CD8-positive, alpha-beta memory T cell (primary cell): Measurements from ENCODE around the gene POLR1A. TPM values are rescaled to one million over a fixed set of nuclear protein-coding genes. Genes with fewer than 3 reads are reported as not detected.

Experiments used
- CTCF ChIA-PET: fragments of 350-600 bp; sonication (Branson Sonifier 250); formaldehyde crosslinking; loops from one replicate; lab custom pipeline; 2021; ENCODE audit warnings: antibody characterized with exemption; lab: Charles Lee
- POLR2A ChIA-PET: fragments of 350-600 bp; sonication (Branson Sonifier 250); formaldehyde crosslinking; loops from one replicate; lab custom pipeline; 2021; ENCODE audit warnings: antibody characterized with exemption; lab: Charles Lee
- DNase-seq, 5 donors: peaks; one replicate each; pipeline versions ENCODE4 v3.0.0 to v3.0.0-alpha.2; 2020 to 2022; ENCODE audit warnings: mixed read lengths in 1 of 5
- H3K27ac ChIP-seq: one replicate; pipeline ENCODE4 v1.7.0; 2013; ENCODE audit warnings: low read depth, mild to moderate bottlenecking, low read length, moderate library complexity
- H3K27me3 ChIP-seq: 2 replicates; pipeline ENCODE4 v1.7.0; 2013; ENCODE audit warnings: low read length, mild to moderate bottlenecking; ENCODE audit not compliant: insufficient read depth, poor library complexity, severe bottlenecking
- H3K36me3 ChIP-seq: 2 replicates; pipeline ENCODE4 v1.7.0; 2013; ENCODE audit warnings: mild to moderate bottlenecking, low read length, moderate library complexity; ENCODE audit not compliant: insufficient read depth
- H3K4me1 ChIP-seq: 2 replicates; pipeline ENCODE4 v1.7.0; 2013; ENCODE audit warnings: mild to moderate bottlenecking, low read length, moderate library complexity; ENCODE audit not compliant: insufficient read depth
- H3K4me3 ChIP-seq: 2 replicates; pipeline ENCODE4 v1.7.0; 2013; ENCODE audit warnings: mild to moderate bottlenecking, low read length
- H3K9me3 ChIP-seq: 2 replicates; pipeline ENCODE4 v1.7.0; 2013; ENCODE audit warnings: mild to moderate bottlenecking, low read length
- H3K27ac Mint-ChIP-seq, 8 donors: one replicate each; pipeline ENCODE4 v1.8.0; 2020 to 2021; ENCODE audit warnings: mixed read lengths in 8 of 8, mild to moderate bottlenecking in 6 of 8, inconsistent platforms in 3 of 8, moderate library complexity in 3 of 8
- H3K27me3 Mint-ChIP-seq, 2 donors: one replicate each; pipeline ENCODE4 v1.8.0; 2020 to 2021; ENCODE audit warnings: mixed read lengths in 2 of 2, mild to moderate bottlenecking in 1 of 2, moderate library complexity in 1 of 2
- H3K36me3 Mint-ChIP-seq, 3 donors: one replicate each; pipeline ENCODE4 v1.8.0; 2020 to 2021; ENCODE audit warnings: mixed read lengths in 3 of 3, inconsistent platforms in 1 of 3, mild to moderate bottlenecking in 1 of 3
- H3K4me1 Mint-ChIP-seq, 3 donors: one replicate each; pipeline ENCODE4 v1.8.0; 2020 to 2021; ENCODE audit warnings: mixed read lengths in 3 of 3, inconsistent platforms in 1 of 3, mild to moderate bottlenecking in 1 of 3
- H3K4me3 Mint-ChIP-seq, 7 donors: one replicate each; pipeline ENCODE4 v1.8.0; 2020 to 2021; ENCODE audit warnings: mixed read lengths in 7 of 7, mild to moderate bottlenecking in 6 of 7, moderate library complexity in 4 of 7, inconsistent platforms in 2 of 7
- H3K9me3 Mint-ChIP-seq, 5 donors: one replicate each; pipeline ENCODE4 v1.8.0; 2020 to 2022; ENCODE audit warnings: mixed read lengths in 5 of 5, mild to moderate bottlenecking in 3 of 5, moderate library complexity in 2 of 5, inconsistent platforms in 1 of 5
- polyA plus RNA-seq: library from polyadenylated mRNA; unstranded; fragments of 300-500 nt; fragmentation: Illumina TruSeq; gene quantifications from one replicate; pipeline ENCODE4 v1.2.3, GENCODE V29; 2021
- total RNA-seq, 2 experiments: library from RNA; stranded (reverse); gene quantifications; one replicate each; pipeline ENCODE4 v1.2.3, GENCODE V29; 2021

POLR1A gene
- total and polyA plus RNA-seq, 3 experiments from 2014 or later: 4.8 to 63.3 (median 60.3) TPM

GRCh38 chr2:86031151-86031550 is 74.5 kb downstream of the POLR1A start:
- Histone ChIP-seq H3K27me3 (no peaks in the 10 kb centered on the region), H3K4me3 (no peak overlapping the region), H3K27ac (no peak overlapping the region), H3K9me3 (no peaks in the 10 kb centered on the region), H3K36me3 (peaks cover 39% of the 10 kb centered on the region), H3K4me1 (peaks cover 35% of the 10 kb centered on the region)
- Mint-ChIP-seq H3K27me3 (no peaks in the 10 kb centered on the region), H3K9me3 (no peaks in the 10 kb centered on the region), H3K27ac (peak overlapping the region in 4 of 8 donors; percentile 32 to 95 (median 72)), H3K36me3 (peaks cover 9 to 77% (median 20%) of the 10 kb centered on the region in 3 donors), H3K4me3 (peak overlapping the region in 1 of 7 donors; percentile 56), H3K4me1 (peaks cover 26 to 29% (median 29%) of the 10 kb centered on the region in 3 donors)
- CTCF ChIA-PET: no interaction called here
- DNase-seq: no peak
- POLR2A ChIA-PET: no interaction called here

- no peak overlapping the region for H3K4me3 ChIP-seq
- DNase-seq: no peak
- ChIA-PET POLR2A (interaction anchor here (0.6 kb wide), 2 partner anchors 12 to 202 kb away, joined by 3 read pairs; no protein-coding TSS in a partner anchor), CTCF (interaction anchor here (0.8 to 1.3 kb wide), 3 partner anchors 12 to 203 kb away, joined by 3 to 6 read pairs (median 3); no protein-coding TSS in a partner anchor)
- H3K4me1 Mint-ChIP-seq: peaks cover 15 to 17% (median 16%) of the 10 kb centered on the region in 3 donors
- no peak overlapping the region for H3K4me3 Mint-ChIP-seq
- H3K36me3 Mint-ChIP-seq: peaks cover 9 to 90% (median 20%) of the 10 kb centered on the region in 3 donors
- H3K27ac Mint-ChIP-seq: peak overlapping the region in 2 of 8 donors; percentile 56 to 76
- no peaks in the 10 kb centered on the region for H3K9me3 Mint-ChIP-seq
- no peak overlapping the region for H3K27ac ChIP-seq
- H3K36me3 ChIP-seq: peaks cover 39% of the 10 kb centered on the region
- no peaks in the 10 kb centered on the region for H3K9me3 ChIP-seq
- H3K27me3 Mint-ChIP-seq: no peaks in the 10 kb centered on the region
- peaks cover 22% of the 10 kb centered on the region for H3K4me1 ChIP-seq
- H3K27me3 ChIP-seq: no peaks in the 10 kb centered on the region
Observed at GRCh38 chr2:86029873-86030272, 75.8 kb downstream of the POLR1A start.

DNA sequence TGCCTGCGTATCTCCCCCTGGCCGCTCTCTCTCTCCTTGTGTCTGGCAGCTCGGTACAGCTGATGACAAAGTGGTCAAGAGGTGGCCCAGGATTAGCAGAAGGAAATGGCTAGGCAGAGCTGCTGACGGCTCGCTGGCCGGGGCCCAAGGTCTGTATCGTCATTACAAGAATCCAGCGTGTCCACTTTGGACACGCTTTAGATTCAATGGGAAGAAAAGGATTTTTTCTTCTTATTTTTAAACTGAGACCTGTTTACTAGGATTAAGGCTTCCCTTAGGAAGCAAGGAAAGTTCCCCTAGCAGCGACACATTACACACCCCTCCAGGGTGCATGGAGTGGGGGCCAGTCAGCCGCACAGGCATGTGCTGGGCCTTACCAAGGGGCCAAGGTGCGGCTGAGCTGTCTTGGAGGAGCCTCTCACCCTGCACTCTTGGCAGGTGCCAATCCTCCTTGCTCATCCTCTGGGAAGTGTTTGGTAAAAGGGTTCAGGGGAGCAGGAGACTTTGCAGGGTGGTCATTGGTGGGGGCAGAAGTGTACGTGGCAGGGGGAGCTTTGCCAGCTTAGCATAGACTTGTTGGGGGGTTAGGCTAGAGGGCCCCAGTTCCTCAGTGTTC is 76.8 kb downstream of the POLR1A start:
- POLR2A ChIA-PET: no interaction called here
- peak overlapping the region in 3 of 8 donors; percentile 47 to 68 (median 63) for H3K27ac Mint-ChIP-seq
- CTCF ChIA-PET: interaction anchor here (1.3 kb wide), 1 partner anchor 51 kb away, joined by 3 read pairs; no protein-coding TSS in a partner anchor

DNA sequence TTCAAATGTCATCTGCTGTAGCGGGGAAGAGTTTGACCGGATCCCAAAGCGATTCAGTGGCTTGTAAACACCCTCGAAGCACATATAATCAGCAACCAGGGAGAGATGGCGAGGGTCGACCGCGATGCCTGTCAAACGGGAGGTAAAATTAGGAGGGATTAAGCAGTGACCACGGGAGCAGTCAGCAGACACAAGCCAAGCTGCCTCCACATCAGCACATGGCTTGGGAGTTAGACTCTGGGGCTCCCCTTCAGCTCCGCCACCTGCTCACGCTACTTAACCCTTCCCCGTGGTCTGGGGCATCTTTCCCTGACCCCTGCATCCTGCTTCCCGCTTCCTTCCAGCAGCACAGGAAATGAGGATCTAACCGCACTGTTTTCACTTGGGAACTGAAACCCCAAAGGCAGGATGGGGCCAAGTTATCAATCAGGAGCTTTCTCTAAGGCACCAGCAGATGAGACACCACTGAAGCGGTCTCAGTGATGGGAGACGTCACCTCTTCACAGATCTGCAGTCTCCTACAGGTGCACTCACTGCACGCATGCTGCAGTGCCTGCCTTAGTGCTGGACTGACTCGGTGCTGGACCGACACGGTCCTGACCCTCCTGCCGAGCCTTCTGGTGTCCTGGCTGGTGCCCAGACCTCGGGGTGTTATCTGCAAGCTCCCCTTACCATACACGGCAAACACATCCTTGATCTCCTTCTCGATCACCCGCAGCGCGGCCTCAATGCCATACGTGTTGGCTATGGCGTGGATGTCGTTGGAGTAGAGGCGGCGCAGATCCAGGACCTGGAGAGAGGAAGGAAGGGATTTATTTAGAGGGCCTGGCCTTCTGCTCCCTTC is 77.5 kb downstream of the POLR1A start:
- no peak for DNase-seq
- Mint-ChIP-seq H3K27me3 (no peaks in the 10 kb centered on the region), H3K27ac (peak overlapping the region in 2 of 8 donors; percentile 14 to 85), H3K4me1 (peaks cover 4 to 9% (median 4%) of the 10 kb centered on the region in 3 donors), H3K9me3 (no peaks in the 10 kb centered on the region), H3K36me3 (peaks cover 9 to 83% (median 20%) of the 10 kb centered on the region in 3 donors), H3K4me3 (no peak overlapping the region)
- Histone ChIP-seq H3K36me3 (peaks cover 39% of the 10 kb centered on the region), H3K27me3 (no peaks in the 10 kb centered on the region), H3K9me3 (no peaks in the 10 kb centered on the region), H3K4me1 (peaks cover 5% of the 10 kb centered on the region), H3K4me3 (no peak overlapping the region), H3K27ac (no peak overlapping the region)
- POLR2A ChIA-PET: no interaction called here
- CTCF ChIA-PET: interaction anchor here (1.1 kb wide), 1 partner anchor 214 kb away, joined by 3 read pairs; no protein-coding TSS in a partner anchor

More for the DNA sequence above, 76.8 kb downstream of the POLR1A start:
- peaks cover 9 to 88% (median 20%) of the 10 kb centered on the region in 3 donors for H3K36me3 Mint-ChIP-seq
- no peaks in the 10 kb centered on the region for H3K27me3 ChIP-seq
- no peak overlapping the region for H3K4me3 Mint-ChIP-seq
- no peak overlapping the region for H3K4me3 ChIP-seq
- peaks cover 5 to 11% (median 6%) of the 10 kb centered on the region in 3 donors for H3K4me1 Mint-ChIP-seq
- H3K27ac ChIP-seq: no peak overlapping the region
- H3K9me3 Mint-ChIP-seq: no peaks in the 10 kb centered on the region
- no peak for DNase-seq
- no peaks in the 10 kb centered on the region for H3K9me3 ChIP-seq
- no peaks in the 10 kb centered on the region for H3K27me3 Mint-ChIP-seq
- peaks cover 39% of the 10 kb centered on the region for H3K36me3 ChIP-seq
- peaks cover 12% of the 10 kb centered on the region for H3K4me1 ChIP-seq

DNA sequence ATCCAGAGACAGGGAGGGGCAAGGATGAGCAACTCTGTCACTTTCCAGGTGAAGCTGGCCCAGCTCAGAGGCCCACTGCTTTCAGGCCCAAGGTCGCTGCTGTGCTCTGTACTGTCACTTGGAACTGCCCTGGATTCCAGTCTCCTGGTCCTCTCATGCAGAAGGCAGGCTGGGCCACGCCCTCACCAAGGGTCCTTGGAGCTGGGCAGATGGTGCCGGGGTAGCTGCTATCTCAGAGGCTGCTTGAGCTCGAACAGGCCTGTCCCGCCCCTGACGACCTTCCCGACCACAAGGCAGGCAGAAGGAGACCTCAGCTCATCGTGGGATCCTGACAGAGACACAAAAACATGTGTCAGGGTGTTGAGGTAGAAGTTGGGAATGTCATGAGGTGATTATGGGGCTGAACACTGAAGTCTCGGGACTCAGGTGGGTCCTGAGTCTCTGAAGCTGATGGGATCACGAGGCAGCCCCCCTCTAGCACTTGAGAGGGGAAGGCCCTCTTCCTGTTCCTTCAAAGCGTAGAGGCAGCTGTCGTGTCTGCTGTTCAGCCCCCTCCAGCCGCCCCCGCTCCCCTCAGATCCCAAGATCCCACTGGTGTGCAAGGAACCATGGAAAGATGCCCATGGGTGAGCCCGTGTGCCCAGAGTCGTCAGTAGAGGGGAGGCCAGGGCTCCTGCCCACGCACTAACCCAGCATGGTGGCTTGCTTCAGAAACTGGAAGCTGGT is 78.3 kb downstream of the POLR1A start:
- peaks cover 8 to 75% (median 18%) of the 10 kb centered on the region in 3 donors for H3K36me3 Mint-ChIP-seq
- Histone ChIP-seq H3K4me1 (no peaks in the 10 kb centered on the region), H3K9me3 (no peaks in the 10 kb centered on the region), H3K4me3 (no peak overlapping the region), H3K27ac (no peak overlapping the region), H3K36me3 (peaks cover 38% of the 10 kb centered on the region), H3K27me3 (no peaks in the 10 kb centered on the region)
- no peak overlapping the region for H3K4me3 Mint-ChIP-seq
- POLR2A ChIA-PET: no interaction called here
- no peaks in the 10 kb centered on the region for H3K27me3 Mint-ChIP-seq
- peak overlapping the region in 3 of 8 donors; percentile 14 to 61 (median 23) for H3K27ac Mint-ChIP-seq
- CTCF ChIA-PET: interaction anchor here (1.1 kb wide), 1 partner anchor 213 kb away, joined by 3 read pairs; no protein-coding TSS in a partner anchor
- DNase-seq: no peak
- H3K9me3 Mint-ChIP-seq: no peaks in the 10 kb centered on the region
- peaks cover 0 to 4% (median 2%) of the 10 kb centered on the region in 3 donors for H3K4me1 Mint-ChIP-seq

GRCh38 chr2:86026744-86027065 is 79.0 kb downstream of the POLR1A start:
- Mint-ChIP-seq H3K27ac (peak overlapping the region in 1 of 8 donors; percentile 29), H3K27me3 (no peaks in the 10 kb centered on the region), H3K4me1 (peaks cover 0 to 4% (median 2%) of the 10 kb centered on the region in 3 donors), H3K9me3 (no peaks in the 10 kb centered on the region), H3K36me3 (peaks cover 4 to 69% (median 18%) of the 10 kb centered on the region in 3 donors), H3K4me3 (no peak overlapping the region)
- ChIA-PET POLR2A (interaction anchor here (0.7 kb wide), 1 partner anchor 9 kb away, joined by 3 read pairs; no protein-coding TSS in a partner anchor), CTCF (interaction anchor here (2.2 kb wide), 1 partner anchor 9 kb away, joined by 10 read pairs; no protein-coding TSS in a partner anchor)
- Histone ChIP-seq H3K36me3 (peaks cover 32% of the 10 kb centered on the region), H3K27me3 (no peaks in the 10 kb centered on the region), H3K9me3 (no peaks in the 10 kb centered on the region), H3K27ac (no peak overlapping the region), H3K4me1 (no peaks in the 10 kb centered on the region), H3K4me3 (no peak overlapping the region)
- no peak for DNase-seq

DNA sequence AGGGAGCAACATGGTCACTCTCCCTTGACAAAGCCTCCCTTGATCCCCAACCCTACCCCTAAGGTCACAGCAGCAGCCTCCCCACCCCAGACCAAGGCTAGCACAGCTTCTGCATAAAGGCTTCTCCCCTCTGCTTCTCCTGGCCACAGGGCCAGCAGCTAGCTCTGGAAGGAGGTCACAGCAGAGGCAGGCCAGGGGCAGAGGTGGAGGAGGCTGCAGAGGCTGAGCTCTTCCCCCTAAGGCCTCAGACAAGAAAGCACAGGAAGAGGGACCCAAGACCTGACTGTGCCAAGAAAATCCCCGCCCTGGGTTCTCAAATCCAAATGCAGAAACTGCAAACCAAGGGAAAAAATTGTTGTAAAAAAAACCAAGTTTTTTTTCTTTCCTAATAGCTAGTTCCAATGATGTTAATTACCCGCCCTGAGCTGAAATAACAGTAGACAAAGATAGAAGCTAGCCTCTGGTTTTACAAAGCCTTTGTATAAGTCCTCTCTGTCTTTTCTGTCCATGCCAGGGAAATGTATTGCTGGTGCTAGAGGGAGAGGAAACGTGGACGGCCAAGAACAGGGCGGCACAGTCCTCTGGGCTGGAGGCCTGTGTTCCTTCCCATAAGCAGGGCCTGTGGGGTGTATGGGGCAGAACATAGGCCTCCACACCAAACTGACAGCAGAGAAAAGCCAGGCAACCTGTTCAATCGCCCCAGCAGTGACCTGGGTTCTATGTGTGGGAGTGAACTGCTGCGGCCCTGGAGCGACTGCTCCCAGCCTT is 79.5 kb downstream of the POLR1A start:
- no peak overlapping the region for H3K27ac ChIP-seq
- Mint-ChIP-seq H3K36me3 (peaks cover 4 to 63% (median 18%) of the 10 kb centered on the region in 3 donors), H3K4me1 (peaks cover 2 to 4% (median 3%) of the 10 kb centered on the region in 3 donors), H3K27ac (peak overlapping the region in 5 of 8 donors; percentile 3 to 95 (median 76)), H3K27me3 (no peaks in the 10 kb centered on the region), H3K4me3 (no peak overlapping the region), H3K9me3 (no peaks in the 10 kb centered on the region)
- H3K4me3 ChIP-seq: no peak overlapping the region
- H3K4me1 ChIP-seq: no peaks in the 10 kb centered on the region
- DNase-seq: no peak
- H3K9me3 ChIP-seq: no peaks in the 10 kb centered on the region
- H3K36me3 ChIP-seq: peaks cover 26% of the 10 kb centered on the region
- no peaks in the 10 kb centered on the region for H3K27me3 ChIP-seq
- ChIA-PET POLR2A (interaction anchor here (0.7 to 1.1 kb wide), 2 partner anchors 9 to 15 kb away, joined by 3 to 4 read pairs; no protein-coding TSS in a partner anchor), CTCF (interaction anchor here (0.5 to 2.2 kb wide), 4 partner anchors 9 to 139 kb away, joined by 3 to 10 read pairs (median 4); partner anchors contain the start of gene ST3GAL5)
